Liver (tissue), 9 donors: ENCODE measurements around the gene BTBD9. TPM values are rescaled to one million over a fixed set of nuclear protein-coding genes. Genes with fewer than 3 reads are reported as not detected.

Source experiments
- DNase-seq: peaks from one replicate; pipeline ENCODE4 v3.0.0-alpha.2; 2017; ENCODE audit warnings: low spot score
- H3K27ac ChIP-seq, 2 donors: one replicate each; pipeline ENCODE4 v1.7.0; 2013; ENCODE audit warnings: inconsistent platforms in 2 of 2, low read length in 2 of 2, control low read depth in 1 of 2, low read depth in 1 of 2, mild to moderate bottlenecking in 1 of 2
- H3K27me3 ChIP-seq, 4 donors: one replicate each; pipeline versions ENCODE4 v1.6.1 to v1.7.0; 2013; ENCODE audit warnings: low read length in 3 of 4, inconsistent platforms in 1 of 4, mild to moderate bottlenecking in 1 of 4, moderate library complexity in 1 of 4; ENCODE audit not compliant: control insufficient read depth in 4 of 4, insufficient read depth in 4 of 4
- H3K36me3 ChIP-seq, 4 donors: one replicate each; pipeline versions ENCODE4 v1.6.1 to v1.7.0; 2013; ENCODE audit warnings: low read length in 3 of 4, mild to moderate bottlenecking in 3 of 4, low read depth in 1 of 4, moderate library complexity in 1 of 4; ENCODE audit not compliant: control insufficient read depth in 4 of 4, insufficient read depth in 3 of 4
- H3K4me1 ChIP-seq, 4 donors: one replicate each; pipeline versions ENCODE4 v1.6.1 to v1.7.0; 2013; ENCODE audit warnings: low read length in 3 of 4, mild to moderate bottlenecking in 3 of 4, moderate library complexity in 1 of 4; ENCODE audit not compliant: control insufficient read depth in 4 of 4, insufficient read depth in 4 of 4
- H3K4me3 ChIP-seq, 3 donors: one replicate each; pipeline versions ENCODE4 v1.6.1 to v1.7.0; 2013; ENCODE audit warnings: low read length in 3 of 3, control low read depth in 1 of 3, low read depth in 1 of 3, mild to moderate bottlenecking in 1 of 3
- H3K9ac ChIP-seq, 2 donors: one replicate each; pipeline ENCODE4 v1.7.0; 2013; ENCODE audit warnings: low read length in 2 of 2, mild to moderate bottlenecking in 2 of 2, moderate library complexity in 2 of 2, control low read depth in 1 of 2, low read depth in 1 of 2
- H3K9me3 ChIP-seq, 4 donors: one replicate each; pipeline versions ENCODE4 v1.6.1 to v1.7.0; 2013; ENCODE audit warnings: low read length in 3 of 4; ENCODE audit not compliant: control insufficient read depth in 4 of 4
- CTCF ChIP-seq: fragments of 150-350 bp; IDR thresholded peaks from 2 replicates; pipeline ENCODE4 v1.5.1; 2017; ENCODE audit warnings: improper control_type of control experiment, low read depth, low read length; ENCODE audit not compliant: missing input control
- EGR1 ChIP-seq, 2 donors: IDR thresholded peaks; 2 replicates each; pipeline ENCODE4 v1.6.1; 2016 to 2018; ENCODE audit warnings: antibody characterized with exemption in 2 of 2, low read depth in 2 of 2
- FOXA1 ChIP-seq: IDR thresholded peaks from 2 replicates; pipeline ENCODE4 v1.6.1; 2016; ENCODE audit warnings: antibody characterized with exemption
- FOXA2 ChIP-seq: IDR thresholded peaks from 2 replicates; pipeline ENCODE4 v1.6.1; 2016; ENCODE audit warnings: antibody characterized with exemption
- GABPA ChIP-seq, 2 donors: IDR thresholded peaks in 1 of 2; conservative IDR thresholded peaks in 1 of 2; 2 replicates each; pipeline ENCODE4 v1.6.1; 2016; ENCODE audit warnings: antibody characterized with exemption in 2 of 2, mild to moderate bottlenecking in 1 of 2, moderate library complexity in 1 of 2
- HNF4A ChIP-seq, 2 donors: conservative IDR thresholded peaks; 2 replicates each; pipeline ENCODE4 v1.6.1; 2016; ENCODE audit warnings: antibody characterized with exemption in 2 of 2, mild to moderate bottlenecking in 2 of 2
- HNF4G ChIP-seq: IDR thresholded peaks from 2 replicates; pipeline ENCODE4 v1.6.1; 2016; ENCODE audit warnings: antibody characterized with exemption
- JUND ChIP-seq, 2 donors: IDR thresholded peaks; 2 replicates each; pipeline ENCODE4 v1.6.1; 2016; ENCODE audit warnings: antibody characterized with exemption in 2 of 2
- MAX ChIP-seq: IDR thresholded peaks from 2 replicates; pipeline ENCODE4 v1.6.1; 2016; ENCODE audit warnings: antibody characterized with exemption
- NR2F2 ChIP-seq: IDR thresholded peaks from 2 replicates; pipeline ENCODE4 v1.6.1; 2016; ENCODE audit warnings: antibody characterized with exemption
- RAD21 ChIP-seq, 2 donors: IDR thresholded peaks; 2 replicates each; pipeline ENCODE4 v1.6.1; 2016; ENCODE audit warnings: antibody characterized with exemption in 2 of 2, mild to moderate bottlenecking in 2 of 2
- REST ChIP-seq: IDR thresholded peaks from 2 replicates; pipeline ENCODE4 v1.6.1; 2016; ENCODE audit warnings: antibody characterized with exemption, mild to moderate bottlenecking
- RXRA ChIP-seq, 2 donors: IDR thresholded peaks; 2 replicates each; pipeline ENCODE4 v1.6.1; 2017 to 2018; ENCODE audit warnings: antibody characterized with exemption in 2 of 2, mild to moderate bottlenecking in 1 of 2
- SP1 ChIP-seq: IDR thresholded peaks from 2 replicates; pipeline ENCODE4 v1.6.1; 2018; ENCODE audit warnings: antibody characterized with exemption, mild to moderate bottlenecking
- TAF1 ChIP-seq: conservative IDR thresholded peaks from 2 replicates; pipeline ENCODE4 v1.6.1; 2016; ENCODE audit warnings: antibody characterized with exemption, mild to moderate bottlenecking
- YY1 ChIP-seq: IDR thresholded peaks from 2 replicates; pipeline ENCODE4 v1.6.1; 2016; ENCODE audit warnings: antibody characterized with exemption, mild to moderate bottlenecking
- WGBS: extraction: QIAGEN DNeasy Blood & Tissue Kit; methylation state at CpG from one replicate; pipeline ENCODE4 v1.1.7; 2013; 5-methylcytosine and 5-hydroxymethylcytosine counted together
- polyA plus RNA-seq, 2 donors: library from polyadenylated mRNA; stranded (reverse) in 1 of 2; unstranded in 1 of 2; fragments of 200-250 nt in 1 of 2; fragments of >200 nt in 1 of 2; fragmentation: Nextera tagmentation in 1 of 2; extraction: Ambion mirVana in 1 of 2; gene quantifications; one replicate each; pipeline versions ENCODE4 v1.2.1 to v1.2.3, GENCODE V29; 2013 to 2015
- total RNA-seq, 2 donors: library from RNA; depleted of rRNA; stranded (reverse); fragments of >200 nt; gene quantifications; one replicate each; pipeline ENCODE4 v1.2.3, GENCODE V29; 2014
- TF ChIP-seq, protein P1 (sequence below): IDR thresholded peaks from 2 replicates; pipeline ENCODE4 v1.6.1; 2016; ENCODE audit warnings: antibody characterized with exemption
- TF ChIP-seq, protein P2 (sequence below): IDR thresholded peaks from 2 replicates; pipeline ENCODE4 v1.6.1; 2016; ENCODE audit warnings: antibody characterized with exemption
- donor health status: healthy.
- donor health status: healthy.
- donor health status: healthy.
- donor health status: healthy.
- donor health status: healthy.

Gene BTBD9
- total and polyA plus RNA-seq, 4 donors, result 2.0 to 12.4 (median 5.7) TPM

DNA sequence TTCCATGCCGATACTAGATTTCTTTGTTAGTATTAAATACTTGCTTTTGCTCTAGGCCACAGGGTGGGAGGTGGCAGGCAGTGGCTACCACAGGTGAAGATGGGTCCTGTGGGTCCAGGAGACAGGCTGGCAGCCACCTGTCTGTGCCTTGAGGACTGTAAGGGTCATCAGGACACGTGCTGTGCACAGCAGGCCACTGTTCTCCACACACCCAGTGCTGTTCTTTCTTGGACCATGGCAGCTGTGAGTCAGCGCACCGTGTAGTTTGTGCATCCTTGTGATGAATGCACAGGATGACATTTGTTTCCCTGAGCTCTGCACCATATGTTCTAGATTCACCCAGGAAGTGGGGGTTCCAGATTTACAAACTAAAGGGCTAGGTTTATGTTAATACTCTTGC lies 503.2 kb downstream of the BTBD9 start:
- no peak for DNase-seq
- peaks cover 0 to 7% (median 2%) of the 10 kb centered on the region in 4 donors for H3K36me3 ChIP-seq
- TF ChIP-seq REST (no peak), TAF1 (no peak), FOXA2 (no peak), MAX (no peak), YY1 (no peak), NR2F2 (no peak), GABPA (IDR thresholded peaks at IDR 0.05 in 1 of 2, conservative IDR thresholded peaks at IDR 0.05 in 1 of 2) (no peak), CTCF (no peak), FOXA1 (no peak), JUND (IDR thresholded peaks at IDR 0.05) (no peak), HNF4G (no peak), RXRA (IDR thresholded peaks at IDR 0.05) (no peak), RAD21 (IDR thresholded peaks at IDR 0.05) (no peak), EGR1 (IDR thresholded peaks at IDR 0.05; ENCODE audit: low read depth in 2 of 2) (no peak), HNF4A (conservative IDR thresholded peaks at IDR 0.05) (no peak)
- TF ChIP-seq, protein P1, sequence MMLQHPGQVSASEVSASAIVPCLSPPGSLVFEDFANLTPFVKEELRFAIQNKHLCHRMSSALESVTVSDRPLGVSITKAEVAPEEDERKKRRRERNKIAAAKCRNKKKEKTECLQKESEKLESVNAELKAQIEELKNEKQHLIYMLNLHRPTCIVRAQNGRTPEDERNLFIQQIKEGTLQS, result no peak
- TF ChIP-seq, protein P2, sequence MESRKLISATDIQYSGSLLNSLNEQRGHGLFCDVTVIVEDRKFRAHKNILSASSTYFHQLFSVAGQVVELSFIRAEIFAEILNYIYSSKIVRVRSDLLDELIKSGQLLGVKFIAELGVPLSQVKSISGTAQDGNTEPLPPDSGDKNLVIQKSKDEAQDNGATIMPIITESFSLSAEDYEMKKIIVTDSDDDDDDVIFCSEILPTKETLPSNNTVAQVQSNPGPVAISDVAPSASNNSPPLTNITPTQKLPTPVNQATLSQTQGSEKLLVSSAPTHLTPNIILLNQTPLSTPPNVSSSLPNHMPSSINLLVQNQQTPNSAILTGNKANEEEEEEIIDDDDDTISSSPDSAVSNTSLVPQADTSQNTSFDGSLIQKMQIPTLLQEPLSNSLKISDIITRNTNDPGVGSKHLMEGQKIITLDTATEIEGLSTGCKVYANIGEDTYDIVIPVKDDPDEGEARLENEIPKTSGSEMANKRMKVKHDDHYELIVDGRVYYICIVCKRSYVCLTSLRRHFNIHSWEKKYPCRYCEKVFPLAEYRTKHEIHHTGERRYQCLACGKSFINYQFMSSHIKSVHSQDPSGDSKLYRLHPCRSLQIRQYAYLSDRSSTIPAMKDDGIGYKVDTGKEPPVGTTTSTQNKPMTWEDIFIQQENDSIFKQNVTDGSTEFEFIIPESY, result no peak
- H3K4me3 ChIP-seq, result no peak overlapping the region
- no peaks in the 10 kb centered on the region for H3K9me3 ChIP-seq
- no peak overlapping the region for H3K9ac ChIP-seq
- H3K27me3 ChIP-seq, result no peaks in the 10 kb centered on the region
- WGBS, result 93% methylated on average over 4 of the region's 4 CpGs
- no peak overlapping the region for H3K27ac ChIP-seq
- H3K4me1 ChIP-seq, result no peaks in the 10 kb centered on the region

- TF ChIP-seq, protein P1, result no peak
- TF ChIP-seq YY1 (no peak), SP1 (no peak), RAD21 (IDR thresholded peaks at IDR 0.05) (no peak), NR2F2 (no peak), HNF4A (conservative IDR thresholded peaks at IDR 0.05) (no peak), HNF4G (no peak), EGR1 (IDR thresholded peaks at IDR 0.05; ENCODE audit: low read depth in 2 of 2) (no peak), JUND (IDR thresholded peaks at IDR 0.05) (no peak), RXRA (IDR thresholded peaks at IDR 0.05) (no peak), FOXA2 (no peak), TAF1 (no peak), REST (no peak), MAX (no peak)
Observed at GRCh38 chr6:38134704-38135088, 505.0 kb downstream of the BTBD9 start.

More at GRCh38 chr6:38134704-38135088, 505.0 kb downstream of the BTBD9 start:
- Histone ChIP-seq H3K4me1 (no peaks in the 10 kb centered on the region), H3K9me3 (no peaks in the 10 kb centered on the region), H3K4me3 (no peak overlapping the region), H3K27ac (no peak overlapping the region), H3K27me3 (no peaks in the 10 kb centered on the region), H3K9ac (no peak overlapping the region), H3K36me3 (peaks cover 0 to 5% (median under 1%) of the 10 kb centered on the region in 4 donors)
- 92% methylated on average over 4 of the region's 4 CpGs for WGBS
- no peak for DNase-seq
